GM06990 (cell line): ENCODE data around the gene TEAD1.

Experiments used
- DNase-seq: peaks from one replicate; pipeline ENCODE4 v3.0.0-alpha.2; 2011; ENCODE audit not compliant: insufficient read length; ENCODE audit errors: extremely low read depth
- H3K27me3 ChIP-seq: replicated peaks from 2 replicates; pipeline ENCODE4 v1.6.0; 2011; ENCODE audit warnings: low read length; ENCODE audit not compliant: control insufficient read depth, insufficient read depth
- H3K36me3 ChIP-seq: 2 replicates; pipeline ENCODE4 v1.5.1; 2011; ENCODE audit warnings: low read length; ENCODE audit not compliant: control insufficient read depth, insufficient read depth
- H3K4me3 ChIP-seq: replicated peaks from 2 replicates; pipeline ENCODE4 v1.5.1; 2011; ENCODE audit warnings: low read depth, mild to moderate bottlenecking, control low read depth, low read length
- TF ChIP-seq, protein P1 (sequence below): IDR thresholded peaks from 2 replicates; pipeline ENCODE4 v1.5.1; 2011; ENCODE audit warnings: low read length, control low read depth, mild to moderate bottlenecking, inconsistent platforms; ENCODE audit not compliant: insufficient read depth, poor library complexity, severe bottlenecking

TEAD1 gene

DNA sequence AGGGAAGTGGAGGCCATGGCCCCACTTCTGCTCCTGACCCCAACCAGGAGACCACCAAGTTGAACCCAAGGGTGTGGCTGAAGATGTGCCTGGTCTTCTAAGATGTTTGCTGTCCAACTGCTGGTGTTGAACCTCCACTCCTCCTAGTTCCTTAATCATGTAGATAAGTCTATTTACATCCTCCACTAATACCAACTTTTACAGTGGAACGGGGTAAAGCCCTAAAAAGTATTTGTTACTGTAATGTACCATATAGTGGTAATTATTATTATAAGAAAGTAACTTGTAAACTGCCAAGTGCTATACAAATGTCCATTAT lies 315.9 kb downstream of the TEAD1 start:
- TF ChIP-seq, protein P1, sequence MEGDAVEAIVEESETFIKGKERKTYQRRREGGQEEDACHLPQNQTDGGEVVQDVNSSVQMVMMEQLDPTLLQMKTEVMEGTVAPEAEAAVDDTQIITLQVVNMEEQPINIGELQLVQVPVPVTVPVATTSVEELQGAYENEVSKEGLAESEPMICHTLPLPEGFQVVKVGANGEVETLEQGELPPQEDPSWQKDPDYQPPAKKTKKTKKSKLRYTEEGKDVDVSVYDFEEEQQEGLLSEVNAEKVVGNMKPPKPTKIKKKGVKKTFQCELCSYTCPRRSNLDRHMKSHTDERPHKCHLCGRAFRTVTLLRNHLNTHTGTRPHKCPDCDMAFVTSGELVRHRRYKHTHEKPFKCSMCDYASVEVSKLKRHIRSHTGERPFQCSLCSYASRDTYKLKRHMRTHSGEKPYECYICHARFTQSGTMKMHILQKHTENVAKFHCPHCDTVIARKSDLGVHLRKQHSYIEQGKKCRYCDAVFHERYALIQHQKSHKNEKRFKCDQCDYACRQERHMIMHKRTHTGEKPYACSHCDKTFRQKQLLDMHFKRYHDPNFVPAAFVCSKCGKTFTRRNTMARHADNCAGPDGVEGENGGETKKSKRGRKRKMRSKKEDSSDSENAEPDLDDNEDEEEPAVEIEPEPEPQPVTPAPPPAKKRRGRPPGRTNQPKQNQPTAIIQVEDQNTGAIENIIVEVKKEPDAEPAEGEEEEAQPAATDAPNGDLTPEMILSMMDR: no peak
- no peaks in the 10 kb centered on the region for H3K27me3 ChIP-seq
- no peak for DNase-seq
- H3K36me3 ChIP-seq: no peaks in the 10 kb centered on the region
- no peak overlapping the region for H3K4me3 ChIP-seq

DNA sequence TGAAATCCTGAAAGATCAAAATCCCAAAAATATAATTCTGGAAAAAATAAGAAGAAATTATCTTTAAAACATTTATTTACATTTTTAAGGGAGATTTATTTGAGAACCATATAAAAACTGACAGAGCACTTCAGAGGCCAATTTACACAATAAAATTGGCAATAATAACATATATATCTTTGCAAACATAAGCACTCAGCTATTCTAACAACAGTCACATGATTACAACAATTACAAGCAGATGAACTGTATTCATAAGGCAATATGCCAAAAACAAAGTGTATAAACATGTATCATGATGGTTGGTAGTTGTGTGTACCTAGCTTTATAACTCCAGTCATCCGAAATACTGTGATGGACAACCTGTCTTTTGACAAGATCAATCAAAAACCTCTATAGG lies 317.2 kb downstream of the TEAD1 start:
- DNase-seq: no peak
- no peaks in the 10 kb centered on the region for H3K27me3 ChIP-seq
- H3K36me3 ChIP-seq: no peaks in the 10 kb centered on the region
- TF ChIP-seq, protein P1: no peak
- no peak overlapping the region for H3K4me3 ChIP-seq

DNA sequence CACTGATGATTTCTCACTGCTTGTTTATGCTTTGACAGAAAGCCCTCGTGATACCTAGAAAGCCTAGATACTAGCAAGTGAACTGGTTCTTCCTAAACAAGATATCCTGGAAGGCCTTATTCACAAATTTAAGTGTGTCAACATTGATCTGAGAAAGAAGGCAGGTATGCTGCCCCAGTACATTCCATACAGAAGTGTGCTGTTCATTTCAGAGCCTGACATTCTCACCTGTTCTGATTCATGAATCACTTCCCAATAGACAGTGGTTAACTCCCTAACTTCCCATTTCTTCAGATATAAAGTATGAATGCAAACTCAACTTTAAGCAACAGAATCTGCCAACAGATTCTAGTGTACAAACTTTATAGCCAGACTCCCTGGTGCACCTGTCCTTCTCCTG lies 319.4 kb downstream of the TEAD1 start:
- no peak for DNase-seq
- Histone ChIP-seq H3K36me3 (no peaks in the 10 kb centered on the region), H3K27me3 (no peaks in the 10 kb centered on the region), H3K4me3 (no peak overlapping the region)
- TF ChIP-seq, protein P1: no peak
